ENCODE data around the gene C1orf94. TPM values are rescaled to one million over a fixed set of nuclear protein-coding genes. Genes with fewer than 3 reads are reported as not detected.

The C1orf94 gene
- total RNA-seq, 1 experiment from 2014 or later, result not detected

- H3K36me3 ChIP-seq (ENCODE audit: control insufficient read depth, insufficient read depth, low read length), result no peaks in the 10 kb centered on the region
- POLR2A ChIA-PET, result no interaction called here
- TF ChIP-seq TCF7L2 (IDR thresholded peaks at IDR 0.05; ENCODE audit: low read depth, low read length), result no peak
- TF ChIP-seq, protein P1, sequence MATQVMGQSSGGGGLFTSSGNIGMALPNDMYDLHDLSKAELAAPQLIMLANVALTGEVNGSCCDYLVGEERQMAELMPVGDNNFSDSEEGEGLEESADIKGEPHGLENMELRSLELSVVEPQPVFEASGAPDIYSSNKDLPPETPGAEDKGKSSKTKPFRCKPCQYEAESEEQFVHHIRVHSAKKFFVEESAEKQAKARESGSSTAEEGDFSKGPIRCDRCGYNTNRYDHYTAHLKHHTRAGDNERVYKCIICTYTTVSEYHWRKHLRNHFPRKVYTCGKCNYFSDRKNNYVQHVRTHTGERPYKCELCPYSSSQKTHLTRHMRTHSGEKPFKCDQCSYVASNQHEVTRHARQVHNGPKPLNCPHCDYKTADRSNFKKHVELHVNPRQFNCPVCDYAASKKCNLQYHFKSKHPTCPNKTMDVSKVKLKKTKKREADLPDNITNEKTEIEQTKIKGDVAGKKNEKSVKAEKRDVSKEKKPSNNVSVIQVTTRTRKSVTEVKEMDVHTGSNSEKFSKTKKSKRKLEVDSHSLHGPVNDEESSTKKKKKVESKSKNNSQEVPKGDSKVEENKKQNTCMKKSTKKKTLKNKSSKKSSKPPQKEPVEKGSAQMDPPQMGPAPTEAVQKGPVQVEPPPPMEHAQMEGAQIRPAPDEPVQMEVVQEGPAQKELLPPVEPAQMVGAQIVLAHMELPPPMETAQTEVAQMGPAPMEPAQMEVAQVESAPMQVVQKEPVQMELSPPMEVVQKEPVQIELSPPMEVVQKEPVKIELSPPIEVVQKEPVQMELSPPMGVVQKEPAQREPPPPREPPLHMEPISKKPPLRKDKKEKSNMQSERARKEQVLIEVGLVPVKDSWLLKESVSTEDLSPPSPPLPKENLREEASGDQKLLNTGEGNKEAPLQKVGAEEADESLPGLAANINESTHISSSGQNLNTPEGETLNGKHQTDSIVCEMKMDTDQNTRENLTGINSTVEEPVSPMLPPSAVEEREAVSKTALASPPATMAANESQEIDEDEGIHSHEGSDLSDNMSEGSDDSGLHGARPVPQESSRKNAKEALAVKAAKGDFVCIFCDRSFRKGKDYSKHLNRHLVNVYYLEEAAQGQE (IDR thresholded peaks at IDR 0.05; ENCODE audit: insufficient read depth in 1 of 2, low read depth in 2 of 2, low read length in 1 of 2), result no peak
- no peak for TF ChIP-seq CTCF (IDR thresholded peaks at IDR 0.05)
- in situ Hi-C loops (cut with HindIII; ENCODE audit: low pct_unique_long_range_greater_than_20kb, low sequenced_read_pairs), result no loop called here
- intact Hi-C loops (cut with micrococcal nuclease; ENCODE audit: unreplicated experiment), result no loop called here
- ATAC-seq, result no peak
- CTCF ChIA-PET, result no interaction called here
- DNase-seq (ENCODE audit: low read depth, low spot score), result no peak
- no peak overlapping the region for H3K27ac ChIP-seq (ENCODE audit: low read length)
- H3K27me3 ChIP-seq (ENCODE audit: control insufficient read depth, insufficient read depth, low read length), result peaks cover 2% of the 10 kb centered on the region; the same call in 1 of the 2 replicates
- BruUV-seq (replicated peaks), result no TSS peak
- H3K4me3 ChIP-seq (ENCODE audit: low read depth in 2 of 2, low read length in 2 of 2), result no peak overlapping the region
- no peaks in the 10 kb centered on the region for H3K9me3 ChIP-seq (ENCODE audit: control insufficient read depth, insufficient read depth, low read depth, low read length)
- H3K4me1 ChIP-seq (ENCODE audit: control insufficient read depth, insufficient read depth, low read length), result no peaks in the 10 kb centered on the region
Measured at GRCh38 chr1:34188418-34188817, 11.7 kb downstream of the C1orf94 start.

- DNase-seq (ENCODE audit: low read depth, low spot score) (no peak), ATAC-seq (no peak)
- intact Hi-C loops (cut with micrococcal nuclease; ENCODE audit: unreplicated experiment), result no loop called here
- Histone ChIP-seq H3K4me1 (ENCODE audit: control insufficient read depth, insufficient read depth, low read length) (no peaks in the 10 kb centered on the region), H3K36me3 (ENCODE audit: control insufficient read depth, insufficient read depth, low read length) (no peaks in the 10 kb centered on the region), H3K27me3 (ENCODE audit: control insufficient read depth, insufficient read depth, low read length) (peaks cover 2% of the 10 kb centered on the region; the same call in 1 of the 2 replicates), H3K4me3 (ENCODE audit: low read depth in 2 of 2, low read length in 2 of 2) (no peak overlapping the region), H3K9me3 (ENCODE audit: control insufficient read depth, insufficient read depth, low read depth, low read length) (no peaks in the 10 kb centered on the region), H3K27ac (ENCODE audit: low read length) (no peak overlapping the region)
- ChIA-PET POLR2A (no interaction called here), CTCF (no interaction called here)
- BruUV-seq (replicated peaks), result no TSS peak
- in situ Hi-C loops (cut with HindIII; ENCODE audit: low pct_unique_long_range_greater_than_20kb, low sequenced_read_pairs), result no loop called here
- TF ChIP-seq TCF7L2 (IDR thresholded peaks at IDR 0.05; ENCODE audit: low read depth, low read length), result no peak
- TF ChIP-seq POLR2AphosphoS5 (IDR thresholded peaks at IDR 0.05; ENCODE audit: low read depth, low read length), result no peak
- TF ChIP-seq, protein P1 (IDR thresholded peaks at IDR 0.05; ENCODE audit: insufficient read depth in 1 of 2, low read depth in 2 of 2, low read length in 1 of 2), result no peak
- no peak for TF ChIP-seq SIN3A (IDR thresholded peaks at IDR 0.05; ENCODE audit: borderline replicate concordance, insufficient read depth, low read depth, low read length)
- TF ChIP-seq CTCF (IDR thresholded peaks at IDR 0.05), result no peak
Measured at GRCh38 chr1:34188985-34189384, 12.3 kb downstream of the C1orf94 start.
